Globus pallidus (tissue), 1 donor: Measurements from ENCODE around the gene DNAH10.
"Not testable (repeated sequence)": the region's sequence is repeated elsewhere in the genome, so short reads cannot be mapped to it uniquely, and the experiment has no call there.

Experiments used
- DNase-seq: peaks from one replicate; pipeline ENCODE4 v3.0.0-alpha.2; 2015; ENCODE audit warnings: low spot score

The DNAH10 gene

DNA sequence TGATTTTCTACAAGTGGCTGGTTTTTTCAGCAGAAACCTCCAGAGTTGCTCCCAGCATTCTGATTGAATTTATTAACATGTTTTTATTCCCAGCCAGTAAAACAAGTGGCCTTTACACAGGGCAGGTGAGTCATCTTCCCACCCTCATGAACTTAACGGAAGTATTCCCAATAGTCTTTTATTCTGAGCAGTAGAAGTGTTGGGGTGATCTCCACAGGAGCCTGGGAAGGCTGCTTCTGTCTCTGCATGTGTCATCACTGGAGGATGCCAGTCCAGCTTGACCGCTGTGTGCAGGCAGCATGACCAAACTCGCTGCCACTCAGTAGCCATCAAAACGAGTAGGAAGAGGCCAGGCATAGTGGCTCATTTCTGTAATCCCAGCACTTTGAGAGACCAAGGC, 13.4 kb upstream of the DNAH10 start:
- DNase-seq, result no peak

DNA sequence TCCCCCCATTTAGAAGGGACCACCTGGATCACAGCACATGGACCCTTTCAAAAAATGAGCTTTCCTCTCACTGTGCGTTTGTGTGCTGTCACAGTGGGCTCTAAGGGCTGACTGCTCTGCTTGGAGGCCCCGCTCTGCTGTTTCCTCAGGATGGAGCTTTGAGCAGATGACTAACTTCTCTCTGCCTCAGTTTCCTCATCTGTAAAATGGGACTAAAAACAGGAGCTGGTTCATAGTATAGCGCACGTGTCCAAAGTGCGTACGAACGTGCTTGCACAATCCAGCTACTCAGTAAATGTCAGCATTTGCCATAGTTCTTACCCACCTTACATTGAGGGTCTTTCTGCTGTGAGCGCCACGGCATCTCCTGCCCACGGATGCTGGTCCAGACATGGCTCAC, 12.7 kb upstream of the DNAH10 start:
- no peak for DNase-seq

DNA sequence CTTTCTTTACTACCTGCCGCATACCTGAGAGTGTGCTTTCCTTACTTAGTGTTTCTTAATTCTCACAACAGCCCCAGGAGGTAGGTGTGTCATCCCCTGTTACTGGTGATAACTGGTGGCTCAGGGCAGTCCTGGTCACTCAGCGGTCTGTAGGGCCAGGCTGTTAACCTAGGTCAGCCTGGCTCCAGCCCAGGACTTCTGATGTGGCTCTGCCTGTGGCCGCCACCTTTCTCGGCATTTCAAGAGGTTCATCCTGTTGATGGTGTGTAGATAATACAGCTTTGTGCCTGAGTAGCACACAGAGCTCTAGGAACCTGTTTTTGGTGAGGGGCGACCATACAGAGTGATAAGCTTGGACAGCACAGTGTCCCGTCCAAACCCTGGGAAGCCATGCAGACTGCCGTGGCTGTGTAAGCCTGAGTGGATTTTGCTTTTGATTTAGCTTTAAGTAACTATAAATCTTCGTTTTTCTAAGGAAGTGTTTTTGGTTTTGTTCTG, 11.9 kb upstream of the DNAH10 start:
- no peak for DNase-seq

DNA sequence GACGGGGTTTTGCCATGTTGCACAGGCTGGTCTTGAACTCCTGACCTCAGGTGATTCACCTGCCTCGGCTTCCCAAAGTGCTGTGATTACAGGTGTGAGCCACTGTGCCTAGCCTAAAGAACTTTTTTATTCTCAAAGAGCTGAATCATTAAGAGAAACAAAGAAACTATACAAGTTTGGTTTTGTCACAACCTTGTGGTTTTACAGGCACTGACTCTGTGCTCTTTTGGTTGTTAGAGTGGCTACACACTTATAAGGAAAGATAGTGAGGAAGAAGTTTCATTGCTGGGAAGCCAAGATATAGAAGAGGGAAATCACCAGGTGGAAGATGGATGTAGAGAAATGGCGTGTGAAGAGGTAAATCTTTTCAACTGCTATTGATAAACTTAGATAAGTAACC, 10.1 kb upstream of the DNAH10 start:
- DNase-seq, result no peak

DNA sequence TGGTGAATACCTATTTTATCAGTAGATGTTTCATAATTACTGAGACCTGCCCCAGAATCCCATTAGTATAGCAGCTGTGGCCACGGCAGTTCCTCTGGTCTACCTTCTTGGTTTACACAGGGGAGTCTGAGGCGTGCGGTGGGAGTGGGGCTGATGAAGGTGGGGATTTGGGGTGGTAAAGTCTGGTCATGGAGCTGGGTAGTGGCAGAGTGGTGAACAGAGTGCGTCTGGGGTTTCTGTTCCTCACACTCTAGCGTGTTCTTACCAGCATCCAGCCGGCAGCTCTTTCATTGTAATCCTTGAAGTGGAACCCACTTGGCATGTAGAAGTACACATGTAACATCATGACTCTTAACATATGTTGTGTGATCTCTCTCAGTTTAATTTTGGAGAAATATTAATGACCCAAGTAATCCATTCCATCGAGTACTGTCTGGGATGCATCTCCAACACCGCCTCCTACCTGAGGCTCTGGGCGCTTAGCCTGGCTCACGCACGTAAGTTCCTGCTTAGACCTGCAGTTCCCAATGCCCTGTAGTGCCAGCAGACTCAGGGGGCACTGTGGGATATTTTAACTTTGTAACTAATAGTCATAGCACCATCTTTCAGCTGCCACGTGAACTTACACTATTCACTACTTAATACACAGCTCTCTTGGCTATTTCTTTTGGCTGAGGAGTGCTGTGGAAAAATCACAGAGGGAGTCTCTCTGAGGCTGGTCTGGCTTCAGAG, 7.9 kb upstream of the DNAH10 start:
- no peak for DNase-seq

DNA sequence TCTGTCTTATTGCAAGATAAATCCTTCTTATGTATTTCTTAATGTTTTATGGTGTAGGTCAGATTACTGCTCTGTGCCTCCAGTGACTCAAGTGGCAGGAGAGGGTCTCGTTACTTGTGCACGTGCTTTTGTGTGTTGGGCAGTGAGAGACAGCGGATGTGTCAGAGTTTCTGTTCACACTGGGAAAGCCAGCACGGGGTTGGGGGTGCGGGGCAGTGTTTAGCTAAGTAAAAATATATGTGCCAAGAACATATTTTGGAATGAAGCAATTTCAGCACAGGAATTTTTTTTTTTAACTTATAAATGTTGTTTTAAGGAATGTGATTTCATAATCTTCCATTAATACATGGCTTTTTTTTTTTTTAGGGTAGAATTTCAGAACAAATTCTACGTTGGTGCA, 4.5 kb upstream of the DNAH10 start:
- no peak for DNase-seq

DNA sequence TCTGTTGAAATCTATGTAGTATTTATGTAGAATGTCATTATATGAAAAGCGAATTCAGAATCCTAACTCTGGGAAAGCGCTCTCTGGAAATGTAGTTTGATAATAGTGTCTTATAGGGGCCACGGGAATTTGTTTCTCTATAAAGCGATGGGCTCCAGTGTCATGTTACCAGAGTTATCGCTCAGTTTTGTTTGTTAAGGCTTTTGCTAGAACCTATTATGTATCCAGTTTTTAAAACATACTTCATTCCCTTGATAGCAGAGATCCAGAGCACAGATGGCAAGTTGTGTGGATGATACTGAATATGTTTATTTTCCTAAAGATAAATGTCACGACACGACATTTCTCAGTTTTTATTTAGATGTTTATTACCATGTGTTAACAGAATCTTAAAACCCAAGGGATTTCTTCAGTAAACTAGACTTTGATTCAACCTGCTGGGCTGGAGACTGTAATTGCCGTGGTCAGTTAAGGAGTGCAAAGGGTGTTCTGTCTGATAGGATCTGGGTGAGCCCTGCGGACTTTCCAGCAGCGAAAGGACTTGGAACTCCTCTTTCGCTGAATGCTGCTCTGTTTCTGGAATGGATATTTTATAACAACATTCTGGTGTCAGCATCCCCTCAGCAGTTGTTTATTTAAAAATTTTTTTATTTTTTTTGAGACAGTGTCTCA, 1.7 kb upstream of the DNAH10 start:
- DNase-seq, result no peak

- no peak for DNase-seq
Measured at GRCh38 chr12:123762715-123763052, 583 bp downstream of the DNAH10 start.

GRCh38 chr12:123763093-123763492, 992 bp downstream of the DNAH10 start:
- no peak for DNase-seq

GRCh38 chr12:123764109-123764508, 2.0 kb downstream of the DNAH10 start:
- no peak for DNase-seq

GRCh38 chr12:123765504-123766035, 3.5 kb downstream of the DNAH10 start:
- DNase-seq, result no peak

GRCh38 chr12:123767613-123768012, 5.5 kb downstream of the DNAH10 start:
- DNase-seq, result no peak

DNA sequence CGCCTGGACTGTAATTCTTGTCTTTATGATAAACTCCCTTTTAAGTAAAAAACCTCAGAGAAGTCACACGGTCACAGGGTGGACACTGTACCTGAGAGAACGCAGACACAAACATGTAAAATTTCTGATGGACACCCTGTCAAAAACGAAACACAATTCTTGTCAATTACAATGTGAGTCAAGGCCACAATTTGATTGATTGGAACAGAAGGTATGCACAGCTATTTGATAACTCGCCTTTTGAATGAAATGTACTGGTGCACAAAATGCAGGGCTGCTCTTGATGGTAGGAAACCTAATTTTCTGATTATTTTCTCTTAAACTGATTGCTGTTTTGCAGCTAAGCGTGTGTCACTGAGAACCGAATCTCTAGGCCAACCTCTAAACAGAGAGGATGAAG, 9.2 kb downstream of the DNAH10 start:
- no peak for DNase-seq

DNA sequence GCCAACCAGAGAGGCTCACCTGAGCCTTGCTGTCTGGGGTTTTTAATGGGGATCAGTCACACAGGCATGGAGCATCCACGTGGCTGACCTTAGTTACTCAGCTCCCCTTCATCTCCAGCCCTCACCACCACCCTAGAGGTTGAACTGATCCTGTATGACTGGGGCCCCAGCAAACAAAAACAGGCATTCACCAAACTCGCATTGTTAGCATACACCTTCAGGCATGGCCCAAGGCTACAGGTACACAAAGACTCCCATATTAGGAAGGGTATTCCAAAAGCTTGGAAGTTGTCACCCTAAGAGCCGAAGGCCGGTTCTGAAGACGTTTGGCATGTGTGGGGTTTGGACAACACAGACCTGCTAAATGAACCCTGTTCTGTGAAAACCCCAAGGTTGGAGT, 10.0 kb downstream of the DNAH10 start:
- no peak for DNase-seq

- DNase-seq, result no peak
Measured at GRCh38 chr12:123773375-123773774, 11.3 kb downstream of the DNAH10 start.

DNA sequence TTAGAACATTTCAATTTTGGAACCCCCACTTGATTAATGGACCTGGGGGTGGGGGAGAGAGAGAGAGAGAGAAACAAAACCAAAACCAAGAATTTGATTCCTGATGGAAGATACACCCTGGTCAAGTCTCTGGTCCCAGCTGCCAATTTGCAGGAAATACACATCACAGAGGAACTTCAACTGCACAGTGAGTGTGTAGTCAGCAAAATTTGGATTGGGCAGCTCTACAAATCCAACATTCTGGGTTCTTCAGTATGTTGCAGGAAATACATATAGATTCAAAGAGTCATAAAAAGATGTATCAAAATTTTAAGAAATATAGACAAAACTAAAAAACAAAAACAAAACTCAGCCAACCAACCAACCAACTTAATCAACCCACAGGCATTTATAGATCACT, 17.4 kb downstream of the DNAH10 start:
- DNase-seq, result no peak

DNA sequence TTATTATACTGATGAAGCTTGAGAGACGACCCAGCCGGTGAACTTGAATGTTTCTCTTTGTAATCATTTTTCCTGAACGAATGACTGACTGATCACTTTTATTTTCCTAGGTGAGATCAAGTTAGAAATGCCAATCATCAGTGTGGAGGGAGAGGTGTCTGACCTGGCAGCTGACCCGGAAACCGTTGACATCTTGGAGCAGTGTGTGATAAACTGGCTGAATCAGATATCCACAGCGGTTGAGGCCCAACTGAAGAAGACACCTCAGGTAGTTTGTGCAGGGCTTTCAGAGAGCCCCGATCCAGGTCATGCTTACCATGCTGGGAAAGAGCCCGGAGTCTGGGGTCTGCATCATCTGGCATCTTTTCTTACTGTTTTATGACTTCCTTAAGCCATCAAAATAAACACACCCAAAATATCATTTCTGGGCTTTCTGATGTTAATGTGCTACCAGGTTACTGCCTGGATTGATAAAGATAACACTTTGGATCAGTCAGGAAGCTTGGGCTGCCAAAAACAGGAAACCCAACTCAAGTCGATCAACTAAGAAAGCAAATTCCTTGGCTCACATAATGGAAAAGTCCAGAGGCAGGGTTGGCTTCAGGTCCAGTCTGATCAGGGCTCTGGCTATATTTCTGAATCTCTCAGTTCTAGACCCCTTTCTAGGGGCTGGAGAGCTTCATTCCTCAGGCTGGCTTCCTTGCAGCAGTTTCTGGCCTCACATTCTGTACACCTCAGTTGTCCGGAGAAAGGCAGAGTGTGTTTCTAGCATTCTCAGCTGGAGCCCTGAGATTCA, 21.1 kb downstream of the DNAH10 start:
- no peak for DNase-seq

GRCh38 chr12:123787466-123787865, 25.4 kb downstream of the DNAH10 start:
- no peak for DNase-seq

DNA sequence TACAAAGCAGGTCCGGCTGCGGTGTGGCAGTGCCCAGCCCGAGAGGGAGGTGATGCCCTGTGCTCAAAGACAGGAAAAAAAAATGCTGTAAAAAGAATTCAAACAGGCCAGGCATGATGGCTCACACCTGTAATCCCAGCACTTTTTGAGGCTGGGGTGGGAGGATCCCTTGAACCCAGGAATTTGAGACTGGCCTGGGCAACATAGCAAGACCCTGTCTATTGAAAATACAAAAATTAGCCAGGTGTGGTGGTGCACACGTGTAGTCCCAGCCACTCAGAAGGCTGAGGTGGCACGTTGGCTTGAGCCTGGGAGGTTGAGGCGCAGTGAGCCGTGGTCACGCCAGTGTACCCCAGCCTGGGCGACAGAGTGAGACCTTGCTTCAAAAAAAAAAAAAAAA, 26.4 kb downstream of the DNAH10 start:
- no peak for DNase-seq

GRCh38 chr12:123789422-123789821, 27.3 kb downstream of the DNAH10 start:
- not testable (repeated sequence) for DNase-seq

GRCh38 chr12:123790905-123791467, 28.9 kb downstream of the DNAH10 start:
- no peak for DNase-seq

DNA sequence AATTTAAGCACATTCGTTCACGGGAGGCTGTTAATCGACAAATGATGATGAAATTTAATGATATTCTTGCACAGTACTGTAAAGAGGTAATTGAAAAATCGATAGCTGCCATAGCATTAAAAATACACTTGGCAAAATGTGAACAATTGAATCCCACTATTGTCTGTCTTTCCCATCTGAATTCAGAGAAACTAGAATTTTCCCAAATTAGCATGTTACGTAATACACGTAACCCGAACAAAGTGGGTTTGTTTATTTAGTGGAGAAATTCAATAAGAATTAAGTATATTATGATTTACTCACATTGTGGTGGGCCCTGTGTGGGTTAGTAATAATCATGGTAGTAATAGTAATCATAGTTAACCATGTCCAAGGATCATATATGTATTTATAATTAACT, 31.9 kb downstream of the DNAH10 start:
- DNase-seq, result no peak
